Stomach smooth muscle (tissue), 2 donors: ENCODE measurements around the gene HAND2.

Source experiments
- H3K27ac ChIP-seq: one replicate; pipeline ENCODE4 v1.7.0; 2013; ENCODE audit warnings: mild to moderate bottlenecking, low read length, inconsistent platforms
- H3K27me3 ChIP-seq, 2 donors: one replicate each; pipeline ENCODE4 v1.7.0; 2013; ENCODE audit warnings: low read length in 2 of 2; ENCODE audit not compliant: insufficient read depth in 2 of 2, control insufficient read depth in 1 of 2
- H3K36me3 ChIP-seq, 2 donors: one replicate each; pipeline ENCODE4 v1.7.0; 2013; ENCODE audit warnings: low read length in 2 of 2; ENCODE audit not compliant: control insufficient read depth in 2 of 2, insufficient read depth in 2 of 2
- H3K4me1 ChIP-seq: one replicate; pipeline ENCODE4 v1.7.0; 2013; ENCODE audit warnings: low read length; ENCODE audit not compliant: control insufficient read depth, insufficient read depth
- H3K4me3 ChIP-seq, 2 donors: one replicate each; pipeline ENCODE4 v1.7.0; 2013; ENCODE audit warnings: low read length in 2 of 2
- H3K9ac ChIP-seq, 2 donors: one replicate each; pipeline ENCODE4 v1.7.0; 2013; ENCODE audit warnings: low read length in 2 of 2, mild to moderate bottlenecking in 1 of 2
- H3K9me3 ChIP-seq, 2 donors: one replicate each; pipeline ENCODE4 v1.7.0; 2013; ENCODE audit warnings: low read length in 2 of 2; ENCODE audit not compliant: control insufficient read depth in 2 of 2
- donor health status: healthy.
- donor health status: Pancreatic carcinoma.

HAND2 gene

DNA sequence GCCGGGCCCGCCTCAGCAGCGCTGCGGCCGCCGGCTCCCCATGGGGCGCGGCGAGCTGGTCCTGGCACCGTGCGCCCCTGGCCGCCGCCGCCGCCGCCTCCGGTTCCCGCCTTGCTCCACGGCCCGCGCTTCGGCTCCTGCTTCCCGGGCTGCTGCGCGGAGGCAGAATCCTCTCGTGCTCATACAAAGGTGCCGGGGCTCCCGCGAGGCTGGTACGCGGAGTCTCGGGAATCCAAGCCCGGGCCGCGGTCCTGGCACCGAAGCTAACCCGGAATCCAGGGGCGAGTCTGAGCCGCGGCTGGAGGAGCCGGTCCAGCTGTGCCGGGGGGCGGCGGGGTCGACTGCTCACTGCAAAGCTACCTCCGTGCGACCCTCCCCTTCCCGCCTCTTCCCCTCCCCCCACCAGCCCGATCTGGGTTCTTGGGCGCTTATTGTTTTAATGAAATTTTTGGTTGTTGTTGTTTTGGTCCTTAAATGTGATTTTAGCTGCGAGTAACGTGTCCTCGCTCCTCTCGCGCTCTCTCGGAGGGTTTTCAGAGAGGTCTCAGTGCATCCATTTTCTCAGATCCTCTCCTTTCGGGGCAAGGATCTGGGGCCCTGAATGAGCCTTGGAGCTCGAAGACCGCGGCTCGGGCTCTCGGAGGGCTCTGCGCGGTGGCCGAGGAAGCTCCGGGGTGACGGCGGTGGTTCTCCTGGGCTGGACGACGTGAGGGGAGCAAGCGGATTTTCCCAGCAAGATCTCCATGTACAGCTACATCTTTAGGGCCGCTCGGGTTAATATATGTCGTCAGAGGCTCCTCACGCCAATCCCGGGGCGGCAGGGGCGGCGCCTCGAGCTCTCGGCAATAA lies at the start of gene HAND2:
TSS of gene HAND2 (minus strand) at position 753 of the 849 bp plus-strand sequence. CDS start 940 bp downstream, outside the sequence.
- H3K4me3 ChIP-seq: peak within 1 kb of the TSS; percentile 99
- no peaks in the 10 kb centered on the region for H3K9me3 ChIP-seq
- peaks cover 0 to 4% of the 10 kb centered on the region in 2 donors for H3K27me3 ChIP-seq
- H3K27ac ChIP-seq: peak within 1 kb of the TSS; percentile 97
- H3K9ac ChIP-seq: peak within 1 kb of the TSS; percentile 97 to 98
- peaks cover 33 to 35% of the 10 kb centered on the region in 2 donors for H3K36me3 ChIP-seq
- peaks cover 9% of the 10 kb centered on the region for H3K4me1 ChIP-seq

DNA sequence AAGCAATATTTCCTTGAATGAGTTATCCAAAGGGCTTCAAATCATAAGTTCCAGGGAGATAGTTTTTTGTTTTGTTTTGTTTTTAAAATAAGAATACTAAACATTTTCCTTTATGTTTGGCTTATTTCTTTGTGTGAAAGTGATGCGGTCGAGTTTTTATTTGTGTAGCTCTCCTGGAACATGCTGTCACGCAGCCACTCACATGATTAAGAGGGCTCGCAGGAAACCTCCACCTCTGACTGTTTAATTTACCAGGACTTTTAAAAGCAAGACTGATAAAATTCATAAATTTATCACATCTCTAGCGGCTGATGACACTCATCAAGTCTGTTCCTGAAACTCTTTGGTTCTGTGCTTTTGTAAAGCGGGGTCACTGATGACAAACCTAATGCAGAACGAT lies 48.9 kb upstream of the HAND2 start:
- Histone ChIP-seq H3K36me3 (no peaks in the 10 kb centered on the region), H3K9ac (no peak overlapping the region), H3K4me1 (peaks cover 4% of the 10 kb centered on the region), H3K9me3 (no peaks in the 10 kb centered on the region), H3K27me3 (no peaks in the 10 kb centered on the region), H3K27ac (peak overlapping the region; percentile 8), H3K4me3 (peak overlapping the region in 1 of 2 donors; percentile 35)

DNA sequence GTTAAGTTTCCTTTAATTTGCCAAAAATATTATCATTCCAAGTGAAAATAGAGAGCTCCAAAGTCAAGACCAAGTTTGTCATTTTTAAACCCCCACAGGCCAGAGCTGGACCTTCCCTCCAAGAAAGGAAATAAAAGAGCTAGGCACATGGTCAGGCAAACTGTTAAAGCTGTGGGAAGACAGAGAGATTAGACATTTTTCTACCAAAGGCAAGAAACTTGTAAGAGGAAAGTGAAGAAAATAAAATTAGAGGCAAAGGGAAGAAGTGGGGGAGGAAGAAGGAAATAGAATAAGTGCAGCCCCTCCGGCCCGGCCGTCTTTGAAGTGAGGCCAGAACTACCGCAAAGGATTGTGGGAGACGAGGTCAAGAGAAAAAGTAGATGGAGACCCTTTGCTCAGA lies 47.9 kb upstream of the HAND2 start:
- Histone ChIP-seq H3K4me3 (no peak overlapping the region), H3K4me1 (peaks cover 8% of the 10 kb centered on the region), H3K27me3 (no peaks in the 10 kb centered on the region), H3K9ac (no peak overlapping the region), H3K9me3 (no peaks in the 10 kb centered on the region), H3K27ac (peak overlapping the region; percentile 8), H3K36me3 (no peaks in the 10 kb centered on the region)

DNA sequence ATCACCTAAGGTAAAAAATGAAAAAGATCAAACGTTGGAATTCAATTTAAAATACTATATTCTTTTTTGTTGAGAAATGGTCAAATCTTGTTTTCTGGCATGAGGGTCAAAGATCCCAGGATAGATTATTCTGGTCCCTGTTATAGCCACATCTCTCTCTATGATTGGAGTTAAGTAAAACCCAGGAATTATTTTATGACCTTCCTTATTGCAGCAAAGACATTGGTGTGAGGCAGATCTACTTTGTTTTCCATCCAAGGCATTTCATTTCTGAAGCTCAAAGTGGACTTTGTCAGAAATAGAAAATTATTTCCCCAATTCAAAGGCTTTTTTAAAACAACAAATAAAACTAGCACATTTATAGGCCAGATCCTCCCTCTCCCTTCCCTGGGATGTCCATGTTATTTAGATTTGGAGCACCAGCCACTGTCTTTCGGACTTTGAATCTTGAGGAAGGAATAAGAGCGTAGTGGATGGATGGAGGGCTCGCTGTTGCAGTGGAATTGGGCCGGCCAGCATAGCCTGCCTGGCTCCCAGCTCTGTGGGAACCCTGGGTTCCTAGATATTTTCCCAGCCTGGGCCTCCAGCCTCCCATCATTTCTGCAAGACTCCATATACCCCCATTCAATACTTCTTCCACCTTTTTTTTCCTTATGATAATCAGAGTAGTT lies 45.6 kb upstream of the HAND2 start:
- H3K27ac ChIP-seq: peak overlapping the region; percentile 26

DNA sequence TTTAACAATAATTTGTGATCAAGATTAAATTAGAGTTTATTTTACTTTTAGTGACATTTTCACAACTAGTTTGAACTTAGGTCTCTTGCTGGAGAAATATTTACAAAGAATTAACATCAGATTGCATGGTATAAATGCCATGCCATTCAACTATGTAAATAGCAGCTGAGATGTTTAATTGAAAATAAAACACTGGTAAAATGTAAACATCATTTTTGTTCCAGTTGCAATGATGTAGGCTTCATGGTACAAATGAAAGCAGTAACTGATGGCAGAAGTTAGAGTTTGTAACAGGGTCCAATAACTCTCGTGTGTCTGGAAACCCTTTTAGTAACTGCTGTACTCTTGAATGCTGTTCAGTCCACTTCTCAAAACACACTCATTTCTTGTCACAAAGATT lies 43.7 kb upstream of the HAND2 start:
- Histone ChIP-seq H3K9me3 (no peaks in the 10 kb centered on the region), H3K9ac (no peak overlapping the region), H3K4me3 (no peak overlapping the region), H3K4me1 (peaks cover 25% of the 10 kb centered on the region), H3K36me3 (no peaks in the 10 kb centered on the region), H3K27me3 (no peaks in the 10 kb centered on the region), H3K27ac (peak overlapping the region; percentile 53)

More for the DNA sequence above, 45.6 kb upstream of the HAND2 start:
- no peaks in the 10 kb centered on the region for H3K9me3 ChIP-seq
- no peaks in the 10 kb centered on the region for H3K36me3 ChIP-seq
- H3K4me3 ChIP-seq: no peak overlapping the region
- no peaks in the 10 kb centered on the region for H3K27me3 ChIP-seq
- peaks cover 18% of the 10 kb centered on the region for H3K4me1 ChIP-seq
- H3K9ac ChIP-seq: no peak overlapping the region

DNA sequence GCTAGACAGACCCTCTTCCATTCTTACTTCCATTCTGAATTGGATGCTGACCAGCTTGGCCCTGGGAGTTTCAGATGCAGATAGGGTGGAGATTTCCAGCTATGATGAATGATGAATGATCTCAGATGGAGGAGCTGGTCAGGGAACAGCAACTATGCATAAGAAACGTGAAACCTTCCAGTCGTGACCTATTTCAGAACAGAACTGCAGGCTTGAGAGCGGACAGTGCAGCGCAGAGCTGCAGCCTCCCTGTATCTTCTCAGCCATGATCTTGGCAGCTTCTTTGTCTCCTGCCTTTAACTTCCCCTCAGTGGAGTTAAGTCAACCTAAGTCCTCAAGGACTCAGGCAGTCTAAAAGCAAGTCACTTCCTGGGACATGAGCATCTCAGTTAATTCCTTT lies 43.3 kb upstream of the HAND2 start:
- H3K4me3 ChIP-seq: peak overlapping the region; percentile 27 to 57
- H3K9me3 ChIP-seq: no peaks in the 10 kb centered on the region
- H3K27ac ChIP-seq: peak overlapping the region; percentile 53
- no peak overlapping the region for H3K9ac ChIP-seq
- peaks cover 25% of the 10 kb centered on the region for H3K4me1 ChIP-seq
- H3K27me3 ChIP-seq: no peaks in the 10 kb centered on the region
- no peaks in the 10 kb centered on the region for H3K36me3 ChIP-seq

DNA sequence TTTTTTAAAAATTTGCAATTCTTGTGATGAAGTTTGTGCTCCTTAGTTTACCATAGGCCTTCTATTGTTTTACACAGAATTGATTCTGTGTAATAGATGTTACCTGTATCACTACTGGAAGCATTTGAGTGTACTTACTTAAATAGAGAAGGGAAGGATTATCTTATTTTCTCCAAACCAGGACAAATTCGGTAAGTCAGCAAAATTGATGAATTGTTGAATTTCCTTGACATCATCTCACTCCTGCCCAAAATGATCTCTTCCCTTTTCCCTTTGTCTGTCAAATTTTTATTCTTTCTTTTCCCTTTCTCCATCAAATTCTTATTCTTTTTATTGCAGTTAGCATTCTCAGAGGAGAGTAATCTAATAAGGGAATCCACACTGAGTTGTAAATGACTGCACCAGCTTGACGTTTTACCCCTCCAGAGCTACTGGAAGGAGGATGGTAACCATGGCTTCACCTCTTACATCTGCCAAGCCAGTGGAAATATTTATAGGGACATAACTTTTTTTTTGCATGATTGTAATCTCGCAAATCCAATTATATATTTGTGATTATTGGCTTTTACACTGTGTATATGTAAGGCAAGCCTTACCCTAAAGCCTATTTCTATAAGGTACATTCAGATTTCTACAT lies 42.6 kb upstream of the HAND2 start:
- Histone ChIP-seq H3K9me3 (no peaks in the 10 kb centered on the region), H3K27ac (peak overlapping the region; percentile 53), H3K4me3 (peak overlapping the region in 1 of 2 donors; percentile 57), H3K9ac (no peak overlapping the region), H3K27me3 (no peaks in the 10 kb centered on the region), H3K4me1 (peaks cover 28% of the 10 kb centered on the region), H3K36me3 (no peaks in the 10 kb centered on the region)

DNA sequence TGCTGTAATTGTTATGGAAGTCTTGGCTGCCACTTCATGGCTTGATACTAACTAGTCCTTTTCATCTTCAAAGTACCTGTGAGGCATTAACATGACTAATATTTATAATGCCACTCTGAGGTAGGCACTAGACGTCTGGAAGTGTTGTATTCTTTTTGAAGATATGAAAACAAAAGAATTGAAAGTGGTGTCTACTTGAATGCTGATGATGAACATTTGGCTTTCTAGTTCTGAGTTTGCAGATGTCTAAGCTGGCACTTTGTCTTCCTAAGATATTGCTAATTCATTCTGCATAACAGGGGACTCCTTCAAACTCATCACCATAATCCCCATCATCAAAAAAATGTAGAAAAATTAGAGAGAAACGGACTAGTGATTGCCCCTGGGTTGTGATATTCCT lies 41.6 kb upstream of the HAND2 start:
- H3K4me1 ChIP-seq: peaks cover 28% of the 10 kb centered on the region

DNA sequence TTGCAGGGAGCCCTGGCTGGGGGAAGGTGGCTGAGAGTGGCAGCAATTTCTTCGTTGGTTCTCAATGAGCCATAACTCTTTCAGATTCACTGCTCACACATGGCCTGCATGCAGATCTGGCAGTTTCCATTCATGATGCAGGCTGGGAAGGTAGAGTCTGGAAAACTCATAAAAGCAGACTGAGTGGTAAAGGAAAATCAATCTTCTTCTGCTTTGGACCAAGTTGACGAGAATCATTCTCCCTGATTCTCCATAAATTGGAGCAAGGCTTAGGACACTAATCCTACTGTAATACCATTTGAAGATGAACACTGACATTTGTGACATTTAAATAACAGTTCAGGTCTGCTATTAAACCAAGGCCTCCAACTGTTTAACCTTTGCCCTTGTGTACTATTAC lies 35.3 kb upstream of the HAND2 start:
- H3K9ac ChIP-seq: no peak overlapping the region
- H3K27me3 ChIP-seq: no peaks in the 10 kb centered on the region
- H3K9me3 ChIP-seq: no peaks in the 10 kb centered on the region
- no peaks in the 10 kb centered on the region for H3K36me3 ChIP-seq
- H3K4me3 ChIP-seq: no peak overlapping the region
- peaks cover 18% of the 10 kb centered on the region for H3K4me1 ChIP-seq
- no peak overlapping the region for H3K27ac ChIP-seq

More for the DNA sequence above, 41.6 kb upstream of the HAND2 start:
- H3K27me3 ChIP-seq: no peaks in the 10 kb centered on the region
- no peak overlapping the region for H3K9ac ChIP-seq
- no peaks in the 10 kb centered on the region for H3K9me3 ChIP-seq
- H3K4me3 ChIP-seq: no peak overlapping the region
- H3K36me3 ChIP-seq: no peaks in the 10 kb centered on the region
- peak overlapping the region; percentile 2 for H3K27ac ChIP-seq

DNA sequence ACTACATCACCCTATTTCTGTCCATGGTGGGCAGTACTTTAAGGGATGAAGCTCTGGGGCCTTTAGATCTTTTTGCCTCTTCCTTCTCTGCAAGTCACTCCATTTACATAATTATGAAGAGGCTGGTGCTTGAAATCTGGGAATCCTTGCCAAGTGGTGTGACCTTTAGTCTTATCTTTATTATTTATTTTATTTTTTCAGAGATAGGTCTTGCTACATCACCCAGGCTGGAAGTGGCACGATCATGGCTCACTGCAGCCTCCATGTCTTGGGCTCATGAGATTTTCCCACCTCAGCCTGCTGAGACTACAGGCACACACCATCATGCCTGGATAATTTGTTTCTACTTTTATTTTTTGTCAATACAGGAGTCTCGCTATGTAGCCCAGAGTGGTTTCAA lies 34.4 kb upstream of the HAND2 start:
- Histone ChIP-seq H3K4me3 (no peak overlapping the region), H3K9ac (no peak overlapping the region), H3K9me3 (no peaks in the 10 kb centered on the region), H3K27ac (no peak overlapping the region), H3K36me3 (no peaks in the 10 kb centered on the region), H3K27me3 (no peaks in the 10 kb centered on the region), H3K4me1 (peaks cover 21% of the 10 kb centered on the region)
